PC-9 (cell line): ENCODE measurements around the gene TMEM150A. TPM values are rescaled to one million over a fixed set of nuclear protein-coding genes. Genes with fewer than 3 reads are reported as not detected.
A peak's percentile ranks its signal among the peaks of the same experiment; 100 is the strongest.

ENCODE experiments used
- BruUV-seq: library from RNA; stranded (reverse); fragments of 400-500 nt; replicated peaks from 2 replicates; lab custom pipeline; 2021; lab: Mats Ljungman, UMichigan
- CTCF ChIA-PET: fragments of 300-600 bp; sonication (Branson Sonifier 250); formaldehyde crosslinking; loops from one replicate; lab custom pipeline; 2022; ENCODE audit warnings: antibody characterized with exemption; lab: Charles Lee
- POLR2A ChIA-PET: fragments of 300-600 bp; sonication (Branson Sonifier 250); formaldehyde crosslinking; loops from one replicate; lab custom pipeline; 2022; ENCODE audit warnings: antibody characterized with exemption; ENCODE audit not compliant: unreplicated experiment; lab: Charles Lee
- DNase-seq, 2 experiments: peaks; one replicate each; pipeline versions ENCODE4 v3.0.0 to v3.0.0-alpha.2; 2015 to 2022; ENCODE audit warnings: mixed read lengths in 1 of 2
- H2AFZ ChIP-seq: fragments of 200-600 bp; sonication (generic); 2 replicates; pipeline ENCODE4 v1.8.1; 2017; ENCODE audit warnings: antibody characterized with exemption
- H3F3A ChIP-seq: fragments of 200-600 bp; sonication (generic); 2 replicates; pipeline ENCODE4 v1.8.1; 2017; ENCODE audit warnings: antibody characterized with exemption, mild to moderate bottlenecking, low read depth; ENCODE audit not compliant: insufficient read depth
- H3K27ac ChIP-seq: fragments of 200-600 bp; sonication (generic); 2 replicates; pipeline ENCODE4 v1.6.1; 2016; ENCODE audit warnings: mixed run types
- H3K27me3 ChIP-seq: fragments of 200-600 bp; sonication (generic); 2 replicates; pipeline ENCODE4 v1.6.1; 2016; ENCODE audit warnings: low read depth, mixed run types; ENCODE audit not compliant: insufficient read depth
- H3K36me3 ChIP-seq: fragments of 200-600 bp; sonication (generic); 2 replicates; pipeline ENCODE4 v1.6.1; 2016; ENCODE audit warnings: low read depth, mixed run types
- H3K4me1 ChIP-seq: fragments of 200-600 bp; sonication (generic); replicated peaks from 2 replicates; pipeline ENCODE4 v1.6.1; 2016; ENCODE audit warnings: mixed run types; ENCODE audit not compliant: insufficient read depth
- H3K4me2 ChIP-seq: fragments of 200-600 bp; sonication (generic); 2 replicates; pipeline ENCODE4 v1.6.1; 2017; ENCODE audit warnings: mixed run types
- H3K4me3 ChIP-seq: fragments of 200-600 bp; sonication (generic); 2 replicates; pipeline ENCODE4 v1.6.1; 2016; ENCODE audit warnings: mixed run types
- H3K79me2 ChIP-seq: fragments of 200-600 bp; sonication (generic); 2 replicates; pipeline ENCODE4 v1.6.1; 2017; ENCODE audit warnings: low read depth, mixed run types
- H3K9me2 ChIP-seq: fragments of 200-600 bp; sonication (generic); 2 replicates; pipeline ENCODE4 v1.8.1; 2017; ENCODE audit warnings: mild to moderate bottlenecking; ENCODE audit not compliant: insufficient read depth
- H3K9me3 ChIP-seq: fragments of 200-600 bp; sonication (generic); 2 replicates; pipeline ENCODE4 v1.8.1; 2016; ENCODE audit warnings: low read depth; ENCODE audit not compliant: insufficient read depth
- H4K20me1 ChIP-seq: fragments of 200-600 bp; sonication (generic); 2 replicates; pipeline ENCODE4 v1.8.1; 2017; ENCODE audit not compliant: insufficient read depth
- CTCF ChIP-seq: fragments of 200-600 bp; sonication (generic); conservative IDR thresholded peaks from 2 replicates; pipeline ENCODE4 v1.6.1; 2017; ENCODE audit warnings: mixed run types, antibody characterized with exemption, mild to moderate bottlenecking, moderate library complexity
- EZH2 ChIP-seq: fragments of 200-600 bp; sonication (generic); IDR thresholded peaks from 2 replicates; pipeline ENCODE4 v1.8.0; 2017; ENCODE audit warnings: antibody characterized with exemption, low read depth
- intact Hi-C: fragments of 100-400 bp; cut with micrococcal nuclease; formaldehyde crosslinking; loops from one replicate; pipeline ENCODE4 v1.10.0; 2022; ENCODE audit not compliant: unreplicated experiment
- total RNA-seq: library from RNA; stranded (reverse); gene quantifications from 2 replicates; pipeline ENCODE4 v1.2.3, GENCODE V29; 2021

The TMEM150A gene
- total RNA-seq, 1 experiment from 2014 or later, result 5.3 TPM

- Histone ChIP-seq H3K27ac (no peak overlapping the region), H3F3A (peaks cover 29% of the 10 kb centered on the region), H3K27me3 (no peaks in the 10 kb centered on the region), H3K4me1 (no peaks in the 10 kb centered on the region), H3K4me2 (no peak overlapping the region), H3K9me3 (no peaks in the 10 kb centered on the region), H2AFZ (no peak overlapping the region), H3K79me2 (no peaks in the 10 kb centered on the region), H4K20me1 (no peaks in the 10 kb centered on the region), H3K36me3 (0 out of 2 replicates have a peak, but pooled peaks cover 5% of the 10 kb centered on the region), H3K9me2 (no peaks in the 10 kb centered on the region), H3K4me3 (no peak overlapping the region)
- DNase-seq, result peak; percentile 75 to 80
- CTCF ChIA-PET, result interaction anchor here (0.6 to 1.6 kb wide), 7 partner anchors 12 to 251 kb away, joined by 3 to 16 read pairs (median 3); partner anchors contain the start of genes ELMOD3 and RETSAT
- TF ChIP-seq CTCF (peak; percentile 93), EZH2 (no peak)
- intact Hi-C loops, result loop anchor here (1.0 to 5.0 kb wide), 4 partner anchors 132 to 250 kb away; partner anchors contain the start of gene TGOLN2
- BruUV-seq, result no TSS peak
- POLR2A ChIA-PET, result interaction anchor here (0.6 kb wide), 1 partner anchor 138 kb away, joined by 3 read pairs; no protein-coding TSS in a partner anchor
These were observed 50.5 kb downstream of the TMEM150A start for GRCh38 chr2:85551698-85552678.

GRCh38 chr2:85550486-85550885, 52.0 kb downstream of the TMEM150A start:
- ChIA-PET CTCF (no interaction called here), POLR2A (interaction anchor here (0.6 kb wide), 2 partner anchors 12 to 190 kb away, joined by 3 to 5 read pairs; partner anchors contain the start of gene MAT2A)
- Histone ChIP-seq H3K36me3 (0 out of 2 replicates have a peak, but pooled peaks cover 6% of the 10 kb centered on the region), H4K20me1 (peaks cover 8% of the 10 kb centered on the region), H3K4me1 (no peaks in the 10 kb centered on the region), H3K27me3 (no peaks in the 10 kb centered on the region), H3K27ac (no peak overlapping the region), H3K79me2 (no peaks in the 10 kb centered on the region), H3K9me3 (no peaks in the 10 kb centered on the region), H3K4me2 (no peak overlapping the region), H3K9me2 (no peaks in the 10 kb centered on the region), H3K4me3 (no peak overlapping the region), H3F3A (peaks cover 44% of the 10 kb centered on the region), H2AFZ (no peak overlapping the region)
- TF ChIP-seq EZH2, result no peak
- TF ChIP-seq CTCF, result no peak
- intact Hi-C loops, result loop anchor here (5.0 kb wide), 2 partner anchors 223 to 248 kb away; partner anchors contain the start of gene TGOLN2
- no peak for DNase-seq
- no TSS peak for BruUV-seq

GRCh38 chr2:85549826-85550225, 52.7 kb downstream of the TMEM150A start:
- ChIA-PET POLR2A (interaction anchor here (0.6 kb wide), 2 partner anchors 11 to 14 kb away, joined by 4 to 5 read pairs; partner anchors contain the start of gene MAT2A), CTCF (interaction anchor here (0.6 kb wide), 1 partner anchor 45 kb away, joined by 3 read pairs; no protein-coding TSS in a partner anchor)
- no peak overlapping the region for H3K4me3 ChIP-seq
- H3K9me3 ChIP-seq, result no peaks in the 10 kb centered on the region
- no peak overlapping the region for H3K4me2 ChIP-seq
- H3K4me1 ChIP-seq, result no peaks in the 10 kb centered on the region
- TF ChIP-seq EZH2 (no peak), CTCF (no peak)
- H3K36me3 ChIP-seq, result 0 out of 2 replicates have a peak, but pooled peaks cover 11% of the 10 kb centered on the region
- no peaks in the 10 kb centered on the region for H3K27me3 ChIP-seq
- DNase-seq, result peak in 1 of 2 experiments; percentile 42
- BruUV-seq, result no TSS peak
- H4K20me1 ChIP-seq, result peaks cover 15% of the 10 kb centered on the region
- H3K9me2 ChIP-seq, result no peaks in the 10 kb centered on the region
- intact Hi-C loops, result loop anchor here (5.0 kb wide), 2 partner anchors 223 to 248 kb away; partner anchors contain the start of gene TGOLN2
- no peak overlapping the region for H2AFZ ChIP-seq
- peaks cover 51% of the 10 kb centered on the region for H3F3A ChIP-seq
- no peaks in the 10 kb centered on the region for H3K79me2 ChIP-seq
- no peak overlapping the region for H3K27ac ChIP-seq
